ENCODE data around the gene IL1F10.

DNA sequence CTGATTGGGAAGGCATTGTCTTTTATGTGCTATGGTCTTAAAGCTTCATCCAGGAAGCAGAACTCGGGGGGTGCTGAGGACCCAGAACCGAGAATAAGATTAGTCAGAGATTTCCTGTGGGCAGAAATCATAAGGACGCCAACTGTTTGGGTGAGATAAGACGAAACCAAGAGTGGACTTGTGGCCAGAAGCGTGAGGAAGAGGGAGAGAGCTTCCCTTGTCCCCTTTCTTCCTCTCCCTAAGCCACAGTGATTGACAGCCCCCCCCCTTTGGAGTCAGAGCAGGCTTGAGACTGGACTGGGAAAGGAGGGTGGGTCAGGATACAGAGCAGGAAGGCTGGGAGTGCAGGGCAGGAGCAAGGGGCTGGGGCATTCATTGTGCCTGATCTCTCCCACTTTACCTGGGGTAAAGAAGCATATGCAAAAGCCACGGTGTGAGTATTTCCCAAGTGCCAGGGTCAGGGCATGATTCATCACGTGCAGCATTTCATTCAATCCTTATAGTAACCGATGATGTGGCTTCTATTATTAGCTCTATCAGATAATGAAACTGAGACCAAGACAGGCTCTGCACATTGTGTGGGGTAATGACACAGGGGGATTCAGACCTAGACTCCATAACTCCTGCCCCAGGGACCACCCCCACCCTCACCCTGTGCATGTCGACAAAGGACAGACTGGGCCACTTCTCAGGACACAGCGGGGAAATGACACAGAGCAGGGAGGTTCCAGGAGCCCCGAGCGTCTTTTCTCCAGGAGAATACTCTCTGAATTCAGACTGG, 56.6 kb downstream of the IL1F10 start:
- TF ChIP-seq ZNF274 (IDR thresholded peaks at IDR 0.05; ENCODE audit: insufficient read depth, insufficient read length) = no peak
- TF ChIP-seq EZH2 (IDR thresholded peaks at IDR 0.05; ENCODE audit: borderline replicate concordance, control insufficient read depth, low read depth, low read length) = no peak
- no peak for TF ChIP-seq CTCF (IDR thresholded peaks at IDR 0.05 in 2 of 3, conservative IDR thresholded peaks at IDR 0.05 in 1 of 3; ENCODE audit: control insufficient read depth in 2 of 3, extremely low read depth in 1 of 3, insufficient read depth in 1 of 3, low read depth in 3 of 3, low read length in 3 of 3)
- TF ChIP-seq CREB1 (IDR thresholded peaks at IDR 0.05; ENCODE audit: low read depth) = no peak
- TF ChIP-seq CBFB (IDR thresholded peaks at IDR 0.05; ENCODE audit: low read depth) = no peak
- no peak for TF ChIP-seq ZNF24 (IDR thresholded peaks at IDR 0.05)
- no peak for TF ChIP-seq NR2C1 (IDR thresholded peaks at IDR 0.05)
